ENCODE measurements around the gene DCD.

Gene DCD

DNA sequence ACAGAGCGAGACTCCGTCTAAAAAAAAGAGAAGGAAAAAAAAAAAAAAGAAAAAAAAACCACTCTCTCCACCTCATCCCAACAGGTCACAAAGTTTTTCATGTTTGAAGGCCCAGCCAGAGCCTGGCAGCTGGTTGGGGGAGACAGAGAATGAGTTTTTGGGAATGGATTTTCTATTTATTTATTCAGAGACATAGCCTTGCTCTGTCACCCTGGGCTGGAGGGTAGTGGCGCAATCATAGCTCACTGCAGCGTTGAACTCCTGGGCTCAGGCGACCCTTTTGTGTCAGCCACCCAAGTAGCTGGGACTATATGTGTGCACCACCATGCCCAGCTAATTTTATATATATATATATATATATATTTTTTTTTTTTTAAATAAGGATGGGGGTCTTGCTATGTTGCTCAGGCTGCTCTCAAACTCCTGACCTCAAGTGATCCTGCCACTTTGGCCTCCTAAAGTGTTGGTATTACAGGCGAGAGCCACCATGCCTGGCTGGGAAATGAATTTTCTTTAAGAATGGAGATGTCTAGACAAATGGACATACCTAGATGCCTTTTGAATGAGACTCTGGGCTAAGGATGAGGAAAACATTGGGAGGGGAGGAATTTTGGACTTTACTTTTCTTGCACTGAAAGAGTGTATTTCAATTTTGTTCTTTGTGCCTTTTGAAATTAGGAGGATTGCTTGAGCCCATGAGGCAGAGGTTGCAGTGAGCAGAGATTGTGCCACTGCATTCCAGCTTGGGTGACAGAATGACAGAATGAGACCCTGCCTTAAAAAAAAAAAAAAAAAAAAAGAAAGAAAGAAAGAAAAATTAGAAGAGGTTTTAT lies 42.8 kb downstream of the DCD start:
- DNase-seq = no peak

DNA sequence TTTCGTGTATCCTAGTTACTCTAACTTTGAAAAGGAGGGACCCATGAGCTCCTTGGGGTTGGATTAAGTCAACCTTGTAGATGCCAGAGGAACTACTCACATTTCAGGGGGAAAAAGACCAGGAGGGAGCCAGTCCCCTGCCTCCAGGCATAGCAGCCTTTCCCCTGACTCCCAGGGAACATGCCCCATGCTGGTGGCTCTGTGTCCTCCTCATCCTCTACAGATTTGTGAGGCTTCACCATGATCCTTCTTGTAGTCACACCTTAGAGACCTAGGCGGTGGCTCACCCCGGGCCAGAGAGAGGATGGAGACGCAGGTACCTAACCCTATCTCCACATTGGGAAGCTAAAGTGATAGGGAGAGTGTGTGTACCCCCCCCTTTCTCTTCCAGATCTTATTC lies 43.7 kb downstream of the DCD start:
- no peak for DNase-seq

DNA sequence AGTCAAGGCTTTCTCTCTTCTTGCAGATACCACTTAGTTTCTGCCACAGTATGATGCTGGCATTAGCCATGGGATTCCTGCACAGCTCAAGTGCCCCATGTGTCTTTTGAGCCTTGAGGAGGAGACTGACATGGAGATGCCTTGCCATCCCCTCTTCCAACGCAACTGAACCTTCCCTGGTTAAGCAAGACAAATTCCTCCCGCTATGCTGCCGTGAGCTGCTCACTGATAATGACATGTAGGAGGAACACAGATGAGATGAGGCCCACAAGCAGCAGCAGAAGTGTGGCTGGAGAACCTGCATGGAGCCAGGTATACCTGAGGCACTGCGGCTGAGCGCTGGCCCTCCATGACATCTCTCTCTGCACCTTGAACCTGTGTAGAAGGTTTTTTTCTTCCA lies 44.3 kb downstream of the DCD start:
- no peak for DNase-seq

DNA sequence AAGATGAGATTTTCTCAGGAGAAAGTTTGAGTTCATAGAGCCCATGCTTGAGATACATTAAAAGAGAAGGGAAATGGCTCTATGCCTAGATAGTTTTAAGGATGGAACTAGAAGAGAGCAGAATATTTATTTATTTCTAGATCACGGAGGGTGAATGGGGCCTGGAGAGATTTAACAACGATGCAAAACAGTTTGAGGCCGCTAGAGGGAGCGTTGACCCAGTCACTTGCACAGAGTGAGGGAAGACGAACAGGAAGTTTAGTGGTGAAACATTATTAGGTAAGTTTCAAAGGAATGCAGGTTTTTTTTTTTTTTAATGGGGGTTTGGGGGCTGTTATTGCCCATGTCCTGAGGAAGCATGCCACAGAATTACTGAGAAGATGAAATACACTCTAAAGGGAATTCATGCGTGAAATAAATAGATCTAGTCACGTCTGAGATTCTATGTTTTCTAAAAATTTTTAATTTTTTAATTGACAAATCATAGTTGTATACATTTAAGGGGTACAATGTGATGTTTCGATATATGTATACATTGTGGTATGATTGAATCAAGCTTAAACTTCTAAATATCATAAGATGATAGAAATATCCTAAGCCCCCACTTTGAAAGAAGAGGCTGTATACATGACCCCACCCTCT lies 44.9 kb downstream of the DCD start:
- DNase-seq = peak; percentile 64

DNA sequence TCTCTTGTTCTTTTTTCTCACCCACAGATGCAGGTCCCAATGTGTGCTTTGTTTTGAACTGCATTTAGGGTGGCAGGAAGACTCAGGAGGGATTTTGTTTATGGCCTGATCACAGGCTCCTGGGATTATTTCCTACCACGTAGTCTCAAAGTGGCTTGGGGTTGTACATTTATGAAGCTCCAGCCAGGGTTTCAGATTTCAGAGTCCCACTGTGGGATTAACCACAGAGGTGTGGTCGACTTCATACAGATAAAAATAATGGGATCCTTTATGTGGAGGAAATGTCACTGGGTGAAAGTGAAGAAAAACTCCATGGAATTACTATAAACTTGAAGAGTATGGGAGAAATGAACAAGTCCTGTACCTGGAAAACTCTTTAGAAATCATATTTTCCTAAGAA lies 45.5 kb downstream of the DCD start:
- DNase-seq = no peak

DNA sequence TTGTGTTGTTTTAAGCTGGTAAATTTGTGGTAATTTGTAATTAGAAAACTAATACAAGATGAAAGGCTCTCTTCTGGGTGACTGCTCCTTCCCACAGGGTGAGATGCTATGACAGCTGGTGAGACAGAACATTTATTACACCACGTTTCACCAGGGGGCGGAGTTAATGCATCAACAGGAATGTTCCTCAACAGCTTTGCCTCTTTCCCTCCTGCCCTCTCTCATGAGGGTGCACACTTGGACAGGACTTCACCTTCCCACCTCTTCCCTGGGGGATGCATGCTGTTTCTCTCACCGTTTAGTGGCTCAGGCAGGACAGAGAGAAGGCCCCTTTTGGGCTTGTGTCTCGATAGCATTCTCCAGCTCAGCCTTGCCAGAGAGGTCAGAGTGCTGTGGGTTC lies 46.3 kb downstream of the DCD start:
- no peak for DNase-seq

DNA sequence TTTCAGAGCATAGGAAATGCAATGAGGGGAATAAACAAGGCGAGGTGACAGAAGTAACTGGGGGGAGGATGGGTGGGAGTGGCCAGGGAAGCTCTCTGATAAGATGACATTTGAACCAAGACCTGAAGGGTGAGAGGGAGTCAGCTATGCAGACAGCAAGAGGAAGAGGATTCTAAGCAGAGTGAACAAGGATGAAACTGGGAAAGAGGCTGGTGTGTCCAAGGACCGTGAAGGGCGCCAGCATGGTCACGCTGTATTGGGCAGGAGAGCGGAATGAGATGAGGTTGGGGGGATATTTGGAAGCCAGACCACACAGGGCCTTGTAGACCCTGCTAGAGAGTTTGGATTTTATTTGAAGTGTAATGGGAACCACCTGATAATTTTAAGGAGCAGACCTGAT lies 49.2 kb downstream of the DCD start:
- no peak for DNase-seq

DNA sequence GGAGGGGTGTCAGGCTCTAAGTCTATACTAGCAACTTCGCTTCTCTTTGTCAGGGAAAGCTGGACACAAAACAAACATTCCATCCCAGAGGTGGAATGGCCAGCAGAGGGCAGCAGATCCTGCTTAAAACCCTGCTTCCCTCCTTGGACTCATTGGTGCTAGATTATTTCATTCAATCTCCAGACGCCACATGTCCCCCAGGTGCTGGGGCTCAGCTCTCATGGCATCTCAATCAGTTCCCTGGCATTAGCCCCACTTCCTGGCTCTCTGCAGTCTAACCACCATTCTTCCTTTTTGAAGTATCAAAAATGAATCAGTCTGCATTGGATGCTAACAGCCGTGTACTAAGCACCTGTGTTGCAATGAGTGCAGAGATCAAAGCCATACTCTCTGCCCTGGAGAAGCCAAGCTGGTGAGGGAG lies 51.6 kb downstream of the DCD start:
- no peak for DNase-seq

DNA sequence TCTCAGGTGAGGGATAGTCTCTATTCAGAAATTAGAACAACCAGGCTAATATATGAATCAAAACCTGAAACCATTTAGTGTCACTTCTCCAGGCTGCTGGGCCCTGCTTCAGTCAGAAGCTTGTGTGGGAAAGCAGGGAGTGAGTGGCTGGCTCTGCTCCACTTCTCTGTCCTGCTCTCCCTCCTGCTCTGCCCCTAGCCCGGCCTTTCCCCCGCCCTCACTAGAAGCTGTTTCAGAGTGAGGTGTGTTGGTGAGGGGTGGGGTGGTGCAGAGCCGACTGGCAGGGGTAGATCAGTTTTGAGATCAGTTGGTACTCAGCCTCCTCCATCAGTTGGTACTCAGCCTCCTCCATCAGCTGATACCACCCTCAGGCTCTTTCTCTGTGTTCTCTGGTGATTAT lies 52.7 kb downstream of the DCD start:
- DNase-seq = no peak
